HG02981 (cell line): ENCODE results near the gene PAM16.

Source experiments
- ATAC-seq: cut with Tn5 transposase; IDR thresholded peaks from one replicate; pipeline ENCODE4 v1.9.1; 2021; ENCODE audit warnings: mild to moderate bottlenecking, moderate library complexity; ENCODE audit not compliant: unreplicated experiment

PAM16 gene

GRCh38 chr16:4322121-4323052, 28.7 kb downstream of the PAM16 start:
- no peak for ATAC-seq

DNA sequence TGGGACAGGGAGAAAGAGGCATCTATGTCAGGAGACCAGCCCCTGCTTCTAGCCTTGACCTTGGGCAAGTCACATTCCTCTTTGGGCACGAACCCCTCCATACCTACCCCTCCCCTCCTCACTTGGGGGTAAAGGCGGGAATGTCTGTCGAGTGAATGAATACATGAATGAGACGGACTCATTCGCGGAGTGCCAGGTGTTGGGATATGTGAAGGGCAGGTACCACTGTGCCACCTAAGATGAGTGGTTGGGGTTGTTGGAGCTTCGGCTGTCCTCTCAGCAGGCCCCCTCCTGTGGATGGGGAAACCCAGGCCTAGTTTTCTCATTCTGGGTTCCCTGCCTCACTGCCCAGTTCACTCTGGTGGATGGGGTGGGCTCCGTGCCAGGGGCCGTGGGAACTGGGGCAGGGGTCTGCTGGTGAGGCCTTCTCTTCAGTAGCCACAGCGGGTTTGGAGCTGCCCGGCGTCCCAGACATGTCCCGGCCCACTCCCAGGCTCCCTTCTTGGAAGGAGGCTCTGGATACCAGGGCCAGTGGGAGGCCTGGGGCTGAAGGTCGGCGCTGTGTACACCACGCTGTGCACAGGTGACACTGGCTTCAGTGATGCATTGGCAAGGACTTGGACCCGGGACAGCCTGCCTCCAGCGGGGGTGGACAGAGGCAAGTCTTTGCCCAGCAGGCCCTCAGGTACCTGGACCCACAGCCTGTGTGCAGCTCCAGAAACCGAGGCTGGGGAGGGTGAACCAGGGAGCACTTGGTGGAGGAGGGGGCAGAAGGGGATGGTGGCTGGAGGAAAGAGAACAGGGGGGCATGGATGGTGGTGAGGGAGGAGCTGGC, 29.6 kb downstream of the PAM16 start:
- no peak for ATAC-seq

GRCh38 chr16:4320571-4321137, 30.5 kb downstream of the PAM16 start:
- no peak for ATAC-seq

DNA sequence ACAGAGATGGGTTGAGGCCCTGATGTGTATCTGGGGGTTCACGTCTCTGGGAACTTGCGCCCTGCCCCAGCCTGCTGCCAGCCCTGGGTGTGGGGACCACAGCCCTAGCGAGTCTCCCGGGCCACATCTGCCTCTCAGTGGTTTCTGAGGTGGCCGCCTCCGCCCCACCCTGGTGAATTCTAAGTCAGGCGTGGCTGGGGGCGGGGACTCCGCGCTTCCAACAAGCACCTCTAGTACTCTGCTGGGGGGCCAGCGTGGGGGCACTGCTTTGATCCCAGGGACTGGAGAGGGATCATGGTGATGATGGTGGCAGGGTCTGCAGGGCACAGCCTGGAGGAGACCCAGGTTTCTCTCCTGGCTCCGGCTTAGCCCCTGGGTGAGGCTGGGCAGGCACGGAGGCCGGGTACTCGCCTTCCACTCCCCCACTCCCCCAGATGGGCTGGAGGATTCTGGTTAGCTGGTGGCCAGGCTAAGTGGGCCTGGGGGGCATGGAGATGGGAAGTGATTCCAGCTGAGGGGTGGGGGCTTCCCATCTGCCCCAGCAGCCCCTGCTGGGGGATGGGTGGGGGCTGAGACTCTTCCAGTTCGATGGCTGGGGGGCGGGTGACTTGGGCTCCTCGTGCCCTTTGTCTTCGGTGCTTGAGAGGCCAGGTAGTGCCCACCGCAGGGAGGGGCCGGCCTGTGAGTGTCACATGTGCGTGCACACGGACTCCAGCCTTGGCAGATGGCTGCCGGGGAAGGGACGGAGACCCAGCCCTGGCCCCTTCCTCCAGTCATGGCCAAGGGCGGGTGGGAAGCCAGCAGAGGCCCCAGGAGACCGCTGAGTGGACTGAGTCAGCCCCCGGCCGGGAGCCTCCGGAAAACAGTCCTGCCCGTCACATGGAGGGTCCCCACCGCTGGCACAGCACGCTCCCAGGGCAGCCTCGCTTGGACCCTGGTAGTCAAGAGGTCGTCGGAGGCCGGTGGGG, 31.4 kb downstream of the PAM16 start:
- ATAC-seq = no peak

DNA sequence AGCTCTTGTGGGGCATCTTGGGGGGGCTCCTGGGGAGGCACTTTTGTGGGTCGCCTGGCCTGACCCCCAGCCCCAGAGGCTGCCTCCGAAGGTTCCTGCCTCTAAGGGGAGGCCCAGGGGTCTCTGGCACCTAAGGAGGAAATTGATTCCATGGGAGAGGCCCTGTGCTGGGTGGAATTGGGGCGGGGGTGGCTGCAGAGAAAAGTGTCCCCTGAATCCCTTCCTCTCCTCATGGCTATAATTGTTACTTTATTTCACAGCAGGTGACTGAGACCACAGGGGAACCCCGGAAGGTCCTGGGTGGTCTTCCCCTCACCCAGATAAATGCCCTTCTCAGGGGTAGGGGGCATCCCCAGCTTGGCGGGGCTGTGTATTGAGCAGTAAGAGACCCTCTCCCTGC, 32.2 kb downstream of the PAM16 start:
- ATAC-seq = no peak

DNA sequence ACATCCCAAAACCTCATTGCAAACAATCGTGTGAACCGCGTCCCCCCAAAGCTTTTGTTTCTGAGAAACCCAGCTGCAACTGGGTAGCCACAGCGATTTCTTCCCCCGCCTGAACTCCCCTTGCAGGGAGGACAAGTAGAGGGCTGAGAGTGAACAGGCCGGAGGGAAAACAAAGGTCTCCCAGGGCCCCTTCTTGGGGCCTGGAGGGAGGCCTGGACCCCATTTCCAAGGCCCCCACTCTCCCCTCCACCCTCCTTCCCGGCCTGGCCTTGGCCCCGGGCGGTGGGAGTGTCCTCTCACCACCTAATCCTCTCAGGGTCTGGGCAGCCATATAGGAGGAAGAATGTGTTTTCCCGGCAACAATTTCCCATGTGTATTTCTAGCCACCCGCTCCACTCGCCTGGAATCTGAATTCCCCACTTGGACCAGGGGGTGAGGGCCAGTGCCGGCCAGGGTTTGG, 32.6 kb downstream of the PAM16 start:
- ATAC-seq = no peak

GRCh38 chr16:4317532-4318450, 33.3 kb downstream of the PAM16 start:
- no peak for ATAC-seq

GRCh38 chr16:4316864-4317531, 34.1 kb downstream of the PAM16 start:
- ATAC-seq = no peak

- no peak for ATAC-seq
These were observed 34.8 kb downstream of the PAM16 start for GRCh38 chr16:4316108-4316863.

DNA sequence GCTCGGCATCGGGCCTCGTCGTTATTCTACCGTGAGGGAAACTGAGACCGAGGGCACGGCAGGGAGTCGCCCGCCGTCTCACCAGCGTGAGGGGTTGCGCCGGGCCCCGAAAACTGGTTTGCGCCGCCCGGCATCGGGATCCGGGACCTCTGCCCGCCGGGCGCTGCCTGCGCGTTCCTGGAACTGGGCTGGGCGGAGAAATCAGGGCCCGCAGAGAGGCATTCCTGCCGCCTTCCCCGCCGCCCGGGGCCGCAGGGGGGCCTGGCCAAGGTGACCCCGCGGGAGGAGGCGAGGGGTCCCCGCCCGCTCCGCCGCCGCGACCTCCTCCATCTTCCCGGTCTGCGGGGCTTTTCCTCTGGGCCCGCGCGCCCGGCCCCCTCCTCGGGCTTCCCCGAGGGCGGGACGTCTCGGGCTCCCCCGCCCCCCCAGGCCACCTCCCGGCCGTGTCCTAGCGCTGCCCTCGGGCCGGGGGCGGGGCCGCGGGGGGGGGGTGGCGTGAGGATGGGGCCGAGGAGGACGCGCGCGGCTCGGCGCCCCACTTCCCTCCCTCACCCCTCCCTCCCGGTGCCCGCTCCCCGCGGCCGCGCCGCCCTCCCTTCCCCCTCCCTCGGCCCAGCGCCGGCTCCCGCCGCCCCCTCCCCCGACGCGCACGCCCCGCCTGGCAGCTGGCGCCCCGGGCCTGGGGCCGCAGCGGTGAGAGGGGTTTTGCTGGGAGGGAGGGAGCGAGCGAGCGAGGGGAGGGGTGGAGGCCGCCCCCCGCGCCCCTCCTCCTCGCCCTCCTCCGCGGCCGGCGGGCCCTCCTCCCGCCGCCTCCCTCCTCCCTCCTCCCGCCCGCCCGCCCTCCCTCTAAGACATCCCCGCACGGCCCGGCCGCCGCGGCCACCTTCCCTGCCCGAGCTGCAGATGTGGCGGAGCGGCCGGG, 35.7 kb downstream of the PAM16 start, which contains the start of gene GLIS2:
Gene GLIS2 (plus strand): TSS at position 882 of the 922 bp plus-strand sequence. CDS start 16,214 bp downstream, outside the sequence.
- no peak for ATAC-seq

DNA sequence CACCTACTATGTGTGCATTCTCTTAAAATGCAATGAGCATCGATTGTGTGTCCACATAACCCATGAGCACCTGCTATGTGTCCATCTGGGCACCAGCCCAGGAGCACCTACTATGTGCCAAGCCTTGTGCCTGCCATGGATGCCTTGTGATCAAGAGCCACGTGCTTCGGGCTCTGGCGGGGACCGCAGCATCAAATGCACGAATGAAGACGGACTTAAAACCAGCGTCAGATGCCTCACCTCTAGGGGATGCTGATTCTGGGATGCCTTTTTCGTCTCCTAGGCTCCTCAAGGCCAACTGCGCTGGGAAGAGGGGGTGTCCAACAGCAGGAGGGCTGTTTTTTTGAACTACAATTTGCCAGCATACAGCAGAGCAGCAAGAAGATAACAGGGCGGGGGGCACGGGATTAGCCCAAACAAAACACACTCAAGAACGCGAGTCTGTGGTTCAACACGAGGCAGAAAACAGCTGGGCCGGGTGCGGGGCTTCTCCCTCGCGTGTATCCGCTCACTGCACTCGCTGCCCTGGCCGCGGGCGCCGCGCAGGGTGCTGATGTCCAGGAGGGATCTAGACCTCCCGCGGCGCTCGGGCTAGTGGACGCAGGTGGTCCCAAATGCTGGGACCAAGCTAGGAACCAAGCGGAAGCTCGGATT, 36.5 kb downstream of the PAM16 start:
- ATAC-seq = no peak

DNA sequence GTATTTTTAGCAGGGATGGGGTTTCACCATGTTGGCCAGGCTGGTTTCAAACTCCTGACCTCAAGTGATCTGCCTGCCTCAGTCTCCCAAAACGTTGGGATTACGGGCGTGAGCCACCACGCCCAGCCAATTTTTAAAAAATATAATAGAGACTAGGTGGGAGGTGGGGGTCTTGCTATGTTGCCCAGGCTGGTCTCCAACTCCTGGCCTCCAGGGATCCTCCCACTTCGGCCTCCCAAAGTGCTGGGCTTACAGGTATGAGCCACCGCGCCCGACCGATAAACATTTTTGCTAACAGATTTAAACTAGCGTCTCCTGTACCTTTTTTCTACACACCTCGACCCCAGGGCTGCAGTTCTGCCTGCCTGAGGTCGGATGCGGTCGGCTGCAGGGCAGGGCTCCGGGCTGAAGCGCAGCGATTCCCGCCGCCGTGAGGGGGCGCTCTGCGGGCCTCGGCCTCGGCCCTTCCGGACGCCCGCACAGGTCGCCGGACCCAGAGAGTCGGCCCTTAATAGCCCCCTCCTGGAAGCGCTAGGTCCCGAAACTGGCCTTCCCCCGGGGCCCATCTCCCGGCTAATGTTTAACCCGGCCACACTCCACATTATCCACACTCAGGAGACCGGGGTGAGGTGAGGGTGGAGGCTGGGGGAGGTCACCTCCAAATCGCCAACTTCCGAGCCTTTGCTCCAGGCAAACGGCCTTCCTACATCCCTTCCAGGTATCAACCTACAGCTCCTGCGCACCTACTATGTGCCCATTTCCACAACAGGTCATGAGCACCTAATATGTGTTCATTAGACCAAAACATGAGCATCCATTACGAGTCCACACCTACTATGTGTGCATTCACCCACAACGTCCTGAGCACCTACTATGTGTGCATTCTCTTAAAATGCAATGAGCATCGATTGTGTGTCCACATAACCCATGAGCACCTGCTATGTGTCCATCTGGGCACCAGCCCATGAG, 37.3 kb downstream of the PAM16 start:
- peak; percentile 49 for ATAC-seq

DNA sequence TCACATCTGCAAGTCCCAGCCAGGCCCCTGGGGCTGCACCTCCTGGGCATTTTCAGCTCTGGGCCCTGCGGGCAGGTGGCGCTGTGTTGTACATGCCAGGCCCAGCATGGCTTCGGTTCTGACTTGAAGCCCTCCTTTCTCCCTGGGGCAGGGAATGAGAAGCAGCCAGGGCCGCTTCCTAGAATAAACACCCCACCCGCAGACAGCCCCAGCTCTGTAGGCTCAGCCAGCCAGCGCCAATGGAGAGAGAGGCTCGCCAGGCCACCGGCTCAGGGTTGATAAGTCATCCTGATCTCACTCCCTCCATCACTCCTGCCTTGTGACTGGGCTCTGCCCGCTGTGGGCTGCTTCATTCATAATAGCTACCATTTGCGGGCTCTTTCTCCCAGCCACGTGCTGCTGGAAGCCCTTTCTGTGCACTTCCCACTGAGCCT, 41.3 kb downstream of the PAM16 start:
- no peak for ATAC-seq

- ATAC-seq = no peak
These were observed 41.9 kb downstream of the PAM16 start for GRCh38 chr16:4309102-4309832.
